Measurements from ENCODE around the gene SLC40A1. TPM values are rescaled to one million over a fixed set of nuclear protein-coding genes. Genes with fewer than 3 reads are reported as not detected.

SLC40A1 gene
- total RNA-seq, 1 donor from 2014 or later = 3.1 TPM

DNA sequence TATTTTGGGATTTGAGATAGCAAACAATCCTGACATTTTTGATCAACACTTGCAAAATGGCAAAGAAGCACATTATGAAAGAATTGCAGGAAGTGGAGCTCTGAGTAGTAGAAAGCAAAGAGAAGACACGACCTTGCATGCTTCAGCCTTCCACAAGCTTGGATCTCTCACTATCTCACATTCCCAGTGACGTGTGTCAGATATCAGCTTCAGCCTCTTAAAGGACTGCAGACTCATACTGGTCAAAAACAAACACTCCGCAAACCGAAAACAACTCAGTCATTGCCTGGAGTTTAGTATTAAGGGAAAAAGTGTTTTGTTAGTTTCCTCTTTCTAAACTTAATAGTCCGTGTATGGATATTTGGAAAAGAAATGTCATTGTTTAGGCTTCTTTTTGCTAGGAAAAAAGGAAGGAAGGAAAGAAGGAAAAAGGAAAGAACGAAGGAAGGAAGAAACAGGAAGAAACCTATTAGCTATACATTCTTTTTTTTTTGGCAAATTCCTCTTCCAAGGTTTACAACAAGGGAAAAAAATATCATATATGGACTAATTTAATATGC is 32.6 kb upstream of the SLC40A1 start:
- Histone ChIP-seq H3K4me2 (ENCODE audit: low read length) (peak overlapping the region; percentile 81), H3K27me3 (ENCODE audit: insufficient read depth, low read length) (no peaks in the 10 kb centered on the region), H2AFZ (ENCODE audit: low read depth, low read length) (no peak overlapping the region), H3K9me3 (ENCODE audit: insufficient read depth, low read depth, low read length) (no peaks in the 10 kb centered on the region), H3K27ac (ENCODE audit: low read depth, low read length) (peak overlapping the region; percentile 75), H3K36me3 (ENCODE audit: insufficient read depth, low read length) (no peaks in the 10 kb centered on the region), H3K4me3 (ENCODE audit: insufficient read depth, low read depth, low read length) (peak overlapping the region; percentile 43), H4K20me1 (ENCODE audit: insufficient read depth, low read length) (no peaks in the 10 kb centered on the region), H3K79me2 (ENCODE audit: insufficient read depth, low read length) (no peaks in the 10 kb centered on the region), H3K4me1 (ENCODE audit: insufficient read depth, low read length) (peaks cover 8% of the 10 kb centered on the region), H3K9ac (ENCODE audit: low read length) (peak overlapping the region; percentile 75)
- no peak for TF ChIP-seq EZH2 (IDR thresholded peaks at IDR 0.05; ENCODE audit: insufficient read depth, low read length)
- TF ChIP-seq, protein P1, sequence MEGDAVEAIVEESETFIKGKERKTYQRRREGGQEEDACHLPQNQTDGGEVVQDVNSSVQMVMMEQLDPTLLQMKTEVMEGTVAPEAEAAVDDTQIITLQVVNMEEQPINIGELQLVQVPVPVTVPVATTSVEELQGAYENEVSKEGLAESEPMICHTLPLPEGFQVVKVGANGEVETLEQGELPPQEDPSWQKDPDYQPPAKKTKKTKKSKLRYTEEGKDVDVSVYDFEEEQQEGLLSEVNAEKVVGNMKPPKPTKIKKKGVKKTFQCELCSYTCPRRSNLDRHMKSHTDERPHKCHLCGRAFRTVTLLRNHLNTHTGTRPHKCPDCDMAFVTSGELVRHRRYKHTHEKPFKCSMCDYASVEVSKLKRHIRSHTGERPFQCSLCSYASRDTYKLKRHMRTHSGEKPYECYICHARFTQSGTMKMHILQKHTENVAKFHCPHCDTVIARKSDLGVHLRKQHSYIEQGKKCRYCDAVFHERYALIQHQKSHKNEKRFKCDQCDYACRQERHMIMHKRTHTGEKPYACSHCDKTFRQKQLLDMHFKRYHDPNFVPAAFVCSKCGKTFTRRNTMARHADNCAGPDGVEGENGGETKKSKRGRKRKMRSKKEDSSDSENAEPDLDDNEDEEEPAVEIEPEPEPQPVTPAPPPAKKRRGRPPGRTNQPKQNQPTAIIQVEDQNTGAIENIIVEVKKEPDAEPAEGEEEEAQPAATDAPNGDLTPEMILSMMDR (IDR thresholded peaks at IDR 0.05; ENCODE audit: insufficient read depth, low read depth, low read length) = no peak
- DNase-seq (ENCODE audit: low read depth) (peak; percentile 92), FAIRE-seq (peak; percentile 89)
- Mint-ChIP-seq H3K27ac (ENCODE audit: unreplicated experiment) (peak overlapping the region; percentile 43), H3K9me3 (ENCODE audit: unreplicated experiment) (no peaks in the 10 kb centered on the region), H3K4me3 (ENCODE audit: unreplicated experiment) (no peak overlapping the region), H3K27me3 (ENCODE audit: low read depth, unreplicated experiment) (peaks cover 4% of the 10 kb centered on the region), H3K4me1 (ENCODE audit: low read depth, unreplicated experiment) (peaks cover 15% of the 10 kb centered on the region), H3K36me3 (ENCODE audit: low read depth, unreplicated experiment) (no peaks in the 10 kb centered on the region)

DNA sequence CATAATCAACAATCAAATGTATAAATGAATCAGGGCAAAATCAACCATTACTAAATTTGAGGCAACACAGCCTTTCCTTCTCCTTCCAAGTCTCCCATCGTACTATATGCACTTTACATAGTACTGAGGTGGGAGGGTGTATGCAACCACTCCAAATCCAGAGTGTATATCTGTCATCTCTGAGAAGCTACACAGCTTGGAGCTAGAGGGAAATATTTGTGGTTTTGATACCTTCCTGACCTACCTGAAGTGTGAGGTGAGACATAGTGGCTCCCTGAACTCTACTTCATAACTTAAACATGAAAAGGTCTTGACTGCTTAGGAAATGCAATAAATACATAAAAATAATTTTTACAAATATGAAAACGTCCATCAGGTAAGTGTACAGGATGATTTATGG is 30.1 kb upstream of the SLC40A1 start:
- DNase-seq (ENCODE audit: low read depth) (no peak), FAIRE-seq (no peak)
- H3K4me3 Mint-ChIP-seq (ENCODE audit: unreplicated experiment) = no peak overlapping the region
- H2AFZ ChIP-seq (ENCODE audit: low read depth, low read length) = no peak overlapping the region
- H3K36me3 Mint-ChIP-seq (ENCODE audit: low read depth, unreplicated experiment) = no peaks in the 10 kb centered on the region
- H3K4me2 ChIP-seq (ENCODE audit: low read length) = no peak overlapping the region
- no peaks in the 10 kb centered on the region for H3K9me3 Mint-ChIP-seq (ENCODE audit: unreplicated experiment)
- TF ChIP-seq EZH2 (IDR thresholded peaks at IDR 0.05; ENCODE audit: insufficient read depth, low read length) = no peak
- TF ChIP-seq, protein P1 (IDR thresholded peaks at IDR 0.05; ENCODE audit: insufficient read depth, low read depth, low read length) = no peak
- H4K20me1 ChIP-seq (ENCODE audit: insufficient read depth, low read length) = no peaks in the 10 kb centered on the region
- H3K27ac ChIP-seq (ENCODE audit: low read depth, low read length) = no peak overlapping the region
- H3K4me1 Mint-ChIP-seq (ENCODE audit: low read depth, unreplicated experiment) = peaks cover 15% of the 10 kb centered on the region
- no peaks in the 10 kb centered on the region for H3K79me2 ChIP-seq (ENCODE audit: insufficient read depth, low read length)
- H3K4me3 ChIP-seq (ENCODE audit: insufficient read depth, low read depth, low read length) = no peak overlapping the region
- no peaks in the 10 kb centered on the region for H3K36me3 ChIP-seq (ENCODE audit: insufficient read depth, low read length)
- no peak overlapping the region for H3K27ac Mint-ChIP-seq (ENCODE audit: unreplicated experiment)
- H3K4me1 ChIP-seq (ENCODE audit: insufficient read depth, low read length) = peaks cover 8% of the 10 kb centered on the region
- no peaks in the 10 kb centered on the region for H3K27me3 ChIP-seq (ENCODE audit: insufficient read depth, low read length)
- H3K9me3 ChIP-seq (ENCODE audit: insufficient read depth, low read depth, low read length) = no peaks in the 10 kb centered on the region
- H3K27me3 Mint-ChIP-seq (ENCODE audit: low read depth, unreplicated experiment) = no peaks in the 10 kb centered on the region
- H3K9ac ChIP-seq (ENCODE audit: low read length) = no peak overlapping the region

DNA sequence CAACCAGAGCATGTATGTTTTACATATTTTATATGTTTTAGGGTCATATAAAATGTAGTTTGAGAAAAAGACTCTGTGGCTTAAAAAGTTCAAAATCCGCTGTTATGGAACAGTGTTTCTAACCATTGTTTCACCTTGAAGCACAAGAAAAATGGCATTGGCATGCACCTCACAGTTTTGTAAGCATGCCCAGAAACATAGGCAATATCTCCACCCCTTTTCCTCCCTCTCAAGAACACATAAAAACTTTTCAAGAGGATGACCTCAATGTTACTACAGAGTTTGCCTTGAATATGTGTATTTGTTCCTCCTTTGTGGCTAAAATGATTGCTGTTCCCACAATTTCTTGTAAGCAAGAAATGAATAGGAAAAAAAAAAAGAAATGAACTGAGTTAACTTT is 29.3 kb upstream of the SLC40A1 start:
- no peak overlapping the region for H3K27ac Mint-ChIP-seq (ENCODE audit: unreplicated experiment)
- no peaks in the 10 kb centered on the region for H3K36me3 ChIP-seq (ENCODE audit: insufficient read depth, low read length)
- no peaks in the 10 kb centered on the region for H3K9me3 ChIP-seq (ENCODE audit: insufficient read depth, low read depth, low read length)
- no peaks in the 10 kb centered on the region for H4K20me1 ChIP-seq (ENCODE audit: insufficient read depth, low read length)
- H3K9ac ChIP-seq (ENCODE audit: low read length) = no peak overlapping the region
- no peak overlapping the region for H2AFZ ChIP-seq (ENCODE audit: low read depth, low read length)
- H3K27ac ChIP-seq (ENCODE audit: low read depth, low read length) = no peak overlapping the region
- DNase-seq (ENCODE audit: low read depth) = peak; percentile 13
- no peak overlapping the region for H3K4me2 ChIP-seq (ENCODE audit: low read length)
- H3K4me3 ChIP-seq (ENCODE audit: insufficient read depth, low read depth, low read length) = no peak overlapping the region
- TF ChIP-seq EZH2 (IDR thresholded peaks at IDR 0.05; ENCODE audit: insufficient read depth, low read length) = no peak
- H3K4me1 Mint-ChIP-seq (ENCODE audit: low read depth, unreplicated experiment) = peaks cover 15% of the 10 kb centered on the region
- H3K27me3 Mint-ChIP-seq (ENCODE audit: low read depth, unreplicated experiment) = no peaks in the 10 kb centered on the region
- H3K79me2 ChIP-seq (ENCODE audit: insufficient read depth, low read length) = no peaks in the 10 kb centered on the region
- H3K4me1 ChIP-seq (ENCODE audit: insufficient read depth, low read length) = peaks cover 8% of the 10 kb centered on the region
- no peaks in the 10 kb centered on the region for H3K9me3 Mint-ChIP-seq (ENCODE audit: unreplicated experiment)
- FAIRE-seq = no peak
- no peak overlapping the region for H3K4me3 Mint-ChIP-seq (ENCODE audit: unreplicated experiment)
- H3K36me3 Mint-ChIP-seq (ENCODE audit: low read depth, unreplicated experiment) = no peaks in the 10 kb centered on the region
- H3K27me3 ChIP-seq (ENCODE audit: insufficient read depth, low read length) = no peaks in the 10 kb centered on the region

All from astrocyte (in vitro differentiated cells and primary cell).